WI38 (cell line): ENCODE results near the gene RSAD1.

Experiments used
- H3K4me3 ChIP-seq: 2 replicates; pipeline ENCODE4 v1.5.1; 2011; ENCODE audit warnings: low read depth, mild to moderate bottlenecking, control low read depth, low read length
- CTCF ChIP-seq: IDR thresholded peaks from 2 replicates; pipeline ENCODE4 v1.5.1; 2012; ENCODE audit warnings: low read depth, mild to moderate bottlenecking, control low read depth, low read length

The RSAD1 gene

DNA sequence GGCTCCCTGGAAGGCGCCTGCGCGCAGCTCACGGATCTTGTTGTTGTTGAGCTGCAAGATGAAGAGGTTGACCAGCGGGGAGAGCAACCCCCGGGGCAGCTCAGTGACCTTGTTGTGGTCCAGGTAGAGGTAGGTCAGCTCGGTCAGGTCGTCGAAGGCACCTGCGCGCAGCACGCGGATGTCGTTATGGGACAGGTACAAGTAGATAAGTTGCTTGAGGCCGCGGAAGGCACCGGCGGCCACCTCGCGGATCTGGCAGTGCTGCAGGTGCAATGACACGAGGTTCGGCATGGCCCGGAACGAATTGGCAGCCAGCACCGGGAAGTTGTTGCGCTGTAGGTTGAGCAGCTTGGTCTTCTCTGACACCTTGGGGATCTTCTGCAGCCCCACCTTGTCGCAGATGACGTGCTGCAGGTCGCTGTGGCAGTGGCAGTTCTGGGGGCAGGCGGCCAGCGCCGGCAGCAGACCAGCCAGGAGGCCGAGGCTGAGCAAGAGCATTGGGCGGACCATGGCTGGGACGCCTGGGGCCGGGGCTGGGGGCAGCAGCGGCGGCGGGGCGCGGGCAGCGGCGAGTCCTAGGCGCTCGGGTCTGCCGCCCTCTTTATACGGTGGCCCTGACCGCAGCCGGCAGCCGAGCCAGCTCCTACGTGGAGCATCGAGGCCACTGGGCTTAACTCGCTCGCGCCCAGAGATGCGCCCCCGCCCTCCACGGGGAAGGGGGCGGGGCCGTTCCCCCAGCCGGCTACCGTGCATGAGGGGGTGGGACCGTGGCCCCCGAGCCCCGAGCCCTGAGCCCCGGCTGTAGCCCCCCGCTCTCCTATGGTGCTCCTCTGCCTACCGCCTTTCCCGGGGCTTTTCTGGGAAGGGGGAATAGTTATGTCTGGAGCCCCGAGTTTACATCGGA, 10.1 kb upstream of the RSAD1 start, which contains the start of gene CHAD:
Gene CHAD (minus strand): TSS at position 577 of the 904 bp plus-strand sequence. CDS start 67 bp downstream, at position 510.
- H3K4me3 ChIP-seq = peak within 1 kb of the TSS; percentile 23; the same call in 1 of the 2 replicates

DNA sequence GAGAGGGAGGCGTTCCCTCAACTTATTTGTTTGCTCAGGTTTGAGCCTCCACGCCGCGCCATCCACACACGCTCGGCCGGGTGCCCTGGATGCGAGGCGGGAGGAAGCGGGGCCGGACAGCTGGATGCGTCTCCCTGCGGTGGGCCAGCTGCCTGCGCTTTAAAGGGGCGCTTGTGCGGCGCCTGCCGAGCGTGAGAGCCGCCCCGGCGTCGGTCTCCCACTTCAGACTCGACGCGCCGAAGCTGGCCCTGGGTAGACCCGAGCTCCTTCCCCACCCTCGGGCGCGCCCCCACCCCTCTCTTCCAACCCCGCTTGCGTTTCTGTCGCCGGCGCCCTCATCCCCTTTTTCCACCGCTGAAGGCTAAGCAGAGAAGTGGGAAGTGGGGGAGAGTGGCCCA, 9.5 kb upstream of the RSAD1 start:
- TF ChIP-seq CTCF = no peak
- H3K4me3 ChIP-seq = peak overlapping the region; percentile 23; the same call in 1 of the 2 replicates

More for the DNA sequence above, 10.1 kb upstream of the RSAD1 start, which contains the start of gene CHAD:
- no peak for TF ChIP-seq CTCF

- no peak overlapping the region for H3K4me3 ChIP-seq
- no peak for TF ChIP-seq CTCF
Measured at GRCh38 chr17:50469671-50470305, 8.9 kb upstream of the RSAD1 start.

DNA sequence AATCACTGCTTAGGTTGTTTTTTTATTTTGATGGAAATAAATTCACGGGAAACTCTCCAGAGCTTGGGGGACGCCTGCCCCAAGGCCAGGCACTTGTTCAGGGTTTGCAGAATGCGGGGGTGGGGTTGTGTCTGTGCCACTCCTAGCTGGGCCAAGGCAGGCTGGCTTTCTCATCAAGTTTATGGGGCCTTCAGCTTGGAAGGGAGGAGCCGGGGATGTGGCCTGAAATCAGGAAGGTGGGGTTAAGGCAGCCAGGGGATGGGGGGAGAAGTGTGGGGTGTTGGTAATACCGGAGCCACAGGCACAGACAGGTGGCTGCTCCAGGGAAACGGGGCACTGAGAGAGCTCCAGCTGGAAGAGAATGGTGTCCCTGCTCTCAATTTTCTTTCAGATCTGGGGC, 8.2 kb upstream of the RSAD1 start:
- no peak for TF ChIP-seq CTCF
- H3K4me3 ChIP-seq = no peak overlapping the region

DNA sequence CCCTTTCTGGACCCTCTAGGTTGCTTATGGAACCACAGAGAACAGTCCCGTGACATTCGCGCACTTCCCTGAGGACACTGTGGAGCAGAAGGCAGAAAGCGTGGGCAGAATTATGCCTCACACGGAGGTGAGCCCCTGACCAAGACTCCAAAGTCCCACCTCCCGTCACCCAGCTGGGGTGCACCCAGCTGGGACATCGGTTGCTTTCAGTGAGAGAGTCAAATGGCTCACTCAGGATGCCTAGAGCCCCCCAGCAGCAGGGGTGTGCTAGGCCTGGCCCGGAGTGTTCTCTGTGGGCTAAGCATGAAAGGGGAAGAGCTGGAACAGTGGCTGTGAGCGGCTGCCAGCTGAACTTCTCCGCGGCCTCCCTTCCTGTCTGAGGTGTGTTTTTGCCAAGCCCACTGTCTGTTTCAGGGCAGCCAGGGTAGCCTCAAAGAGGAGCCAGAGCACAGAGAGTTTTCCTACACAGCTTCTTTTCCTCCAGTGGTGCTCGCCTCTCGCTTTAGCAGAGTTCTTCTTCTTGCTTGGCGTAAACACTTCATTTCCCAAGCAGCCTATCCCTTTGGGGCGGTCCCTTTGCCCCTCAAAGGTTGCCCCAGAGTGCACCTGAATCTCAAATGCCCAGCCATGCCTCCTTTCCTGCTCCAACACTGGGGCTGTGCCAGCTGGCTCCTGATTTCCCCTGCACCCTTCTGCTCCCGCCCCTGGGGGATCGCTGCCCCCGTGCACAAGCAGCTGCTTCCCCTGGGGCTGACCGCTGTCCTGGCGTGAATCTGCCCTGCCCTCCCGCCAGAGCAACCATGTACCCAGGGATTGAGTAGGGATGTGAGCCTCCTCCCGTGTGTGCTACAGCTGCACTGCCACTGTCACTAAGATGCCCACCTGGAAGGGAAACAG, 7.4 kb upstream of the RSAD1 start:
- TF ChIP-seq CTCF = no peak
- no peak overlapping the region for H3K4me3 ChIP-seq

DNA sequence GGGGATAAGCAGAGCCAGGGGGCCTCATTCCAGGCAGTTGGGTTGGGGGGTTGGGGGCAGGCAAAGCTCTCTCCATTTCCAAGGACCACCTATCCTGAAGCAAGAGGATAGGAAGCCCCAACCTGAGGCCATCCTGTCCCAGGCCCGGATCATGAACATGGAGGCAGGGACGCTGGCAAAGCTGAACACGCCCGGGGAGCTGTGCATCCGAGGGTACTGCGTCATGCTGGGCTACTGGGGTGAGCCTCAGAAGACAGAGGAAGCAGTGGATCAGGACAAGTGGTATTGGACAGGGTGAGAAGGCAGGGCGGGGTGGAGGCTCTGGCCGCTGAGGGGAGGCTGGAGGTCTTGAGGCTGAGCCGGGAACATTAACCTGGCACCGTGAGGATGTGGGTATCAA, 6.4 kb upstream of the RSAD1 start:
- no peak overlapping the region for H3K4me3 ChIP-seq

More for the DNA sequence above, 6.4 kb upstream of the RSAD1 start:
- no peak for TF ChIP-seq CTCF
